Stimulated activated CD4-positive, alpha-beta T cell treated with anti-CD3 and anti-CD28 coated beads, Interleukin-2, amount 100 ng/mL, for 24 hours (primary cell): ENCODE data around the gene OXCT1.
A peak's percentile ranks its signal among the peaks of the same experiment; 100 is the strongest.
"Not testable (repeated sequence)": the region's sequence is repeated elsewhere in the genome, so short reads cannot be mapped to it uniquely, and the experiment has no call there.

Source experiments
- DNase-seq, 2 donors: peaks; one replicate each; pipeline ENCODE4 v3.0.0-alpha.2; 2020

OXCT1 gene

GRCh38 chr5:41772056-41772455 is 98.2 kb downstream of the OXCT1 start:
- no peak for DNase-seq

DNA sequence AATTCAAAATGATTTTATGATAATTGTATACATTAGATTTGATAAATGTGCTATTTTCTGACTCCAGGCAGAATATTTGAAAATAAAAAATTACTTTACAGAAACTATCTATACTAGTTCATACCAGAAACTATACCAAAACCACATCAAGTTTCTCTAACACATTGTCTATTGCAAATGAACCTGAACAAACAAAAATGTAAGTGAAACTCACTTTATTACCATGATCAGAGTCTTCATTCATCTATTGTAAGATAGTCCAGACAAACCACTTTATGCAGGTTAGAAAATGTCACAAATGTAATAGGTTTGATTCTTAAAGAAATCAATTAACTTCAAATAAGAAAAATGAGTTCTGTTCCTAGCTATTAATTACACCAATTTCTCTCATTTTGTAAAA is 99.4 kb downstream of the OXCT1 start:
- DNase-seq: no peak

- DNase-seq: no peak
Measured at GRCh38 chr5:41768692-41769091, 101.5 kb downstream of the OXCT1 start.

GRCh38 chr5:41764650-41765049 is 105.6 kb downstream of the OXCT1 start:
- no peak for DNase-seq

GRCh38 chr5:41763574-41763973 is 106.7 kb downstream of the OXCT1 start:
- no peak for DNase-seq

- DNase-seq: no peak
Measured at GRCh38 chr5:41763081-41763480, 107.1 kb downstream of the OXCT1 start.

DNA sequence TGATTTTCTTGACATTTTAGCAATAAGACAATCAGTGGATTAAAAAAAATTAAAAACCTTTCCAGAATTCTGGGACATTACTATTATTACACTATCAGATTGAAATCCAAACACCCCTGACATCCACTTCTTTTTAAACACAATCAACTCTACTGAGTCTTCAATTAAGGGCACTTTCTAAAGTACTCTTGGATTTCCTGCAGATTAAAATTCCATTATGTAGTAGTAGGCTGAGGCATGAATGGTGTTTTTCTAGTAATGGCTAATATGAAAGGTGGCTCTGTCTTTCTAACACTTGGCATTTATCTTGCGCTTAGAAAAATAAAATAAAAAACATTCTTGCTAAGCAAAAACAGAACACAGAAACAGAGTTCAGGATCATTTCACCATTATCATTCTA is 107.8 kb downstream of the OXCT1 start:
- no peak for DNase-seq

- no peak for DNase-seq
Measured at GRCh38 chr5:41761663-41762062, 108.6 kb downstream of the OXCT1 start.

GRCh38 chr5:41755705-41756104 is 114.5 kb downstream of the OXCT1 start:
- no peak for DNase-seq

DNA sequence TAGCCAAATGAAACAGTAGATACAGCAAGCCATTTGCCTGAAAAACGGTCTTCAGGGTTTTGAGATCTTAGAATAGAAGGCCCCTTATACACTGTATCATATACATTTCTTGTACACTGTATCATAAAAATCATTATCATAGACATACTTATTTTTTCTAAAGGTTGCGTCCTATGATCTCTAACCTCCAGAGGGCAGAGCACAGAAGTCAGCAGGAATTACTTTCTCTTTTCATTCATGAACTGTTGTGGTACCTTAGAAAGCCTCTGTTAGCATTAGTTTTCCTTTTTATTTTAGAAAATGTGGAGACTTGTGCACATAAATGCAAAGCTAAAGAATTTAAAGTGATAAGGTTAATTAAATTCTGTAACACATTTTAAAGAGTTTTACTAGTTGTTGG is 115.4 kb downstream of the OXCT1 start:
- no peak for DNase-seq

DNA sequence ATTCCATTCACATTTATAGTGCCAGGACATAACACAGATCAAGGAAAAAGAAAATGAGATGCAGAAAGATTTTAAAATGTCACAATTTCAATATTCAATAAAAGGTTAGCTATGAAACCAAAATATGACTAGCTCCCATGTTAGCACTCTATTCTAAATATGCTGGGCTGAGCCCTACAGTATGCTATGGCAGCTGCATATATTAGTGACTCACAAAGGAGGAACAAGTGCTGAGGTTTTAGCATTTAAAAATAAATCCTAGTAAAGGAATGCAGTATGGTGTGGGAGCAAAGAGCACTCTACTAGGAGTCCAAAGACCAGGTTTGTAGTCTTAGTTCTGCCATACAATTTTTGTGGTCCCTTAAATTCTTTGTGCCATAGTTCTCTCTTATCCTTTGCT is 118.4 kb downstream of the OXCT1 start:
- no peak for DNase-seq

- DNase-seq: peak; percentile 26 to 32
Measured at GRCh38 chr5:41748631-41749030, 121.6 kb downstream of the OXCT1 start.

DNA sequence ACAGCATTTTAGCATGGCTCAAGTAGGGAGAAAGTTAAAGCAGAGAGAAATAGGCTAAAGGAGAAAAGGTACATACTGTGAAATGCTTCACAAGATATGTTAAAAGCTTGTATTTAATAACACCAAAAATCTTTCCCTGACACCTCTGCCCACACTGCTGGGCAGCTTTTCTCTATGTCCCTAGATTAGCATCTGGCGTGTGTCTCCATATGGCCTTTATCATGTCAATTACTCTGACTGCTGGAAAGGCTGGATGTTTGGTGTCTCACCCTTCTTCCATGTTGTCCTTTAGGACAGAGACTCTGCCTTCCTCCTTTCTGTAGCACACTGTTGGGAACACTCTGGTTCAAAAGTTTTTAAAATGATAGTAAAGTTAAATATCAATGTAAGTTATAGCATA is 122.5 kb downstream of the OXCT1 start:
- DNase-seq: no peak

- no peak for DNase-seq
Measured at GRCh38 chr5:41747301-41747700, 122.9 kb downstream of the OXCT1 start.

DNA sequence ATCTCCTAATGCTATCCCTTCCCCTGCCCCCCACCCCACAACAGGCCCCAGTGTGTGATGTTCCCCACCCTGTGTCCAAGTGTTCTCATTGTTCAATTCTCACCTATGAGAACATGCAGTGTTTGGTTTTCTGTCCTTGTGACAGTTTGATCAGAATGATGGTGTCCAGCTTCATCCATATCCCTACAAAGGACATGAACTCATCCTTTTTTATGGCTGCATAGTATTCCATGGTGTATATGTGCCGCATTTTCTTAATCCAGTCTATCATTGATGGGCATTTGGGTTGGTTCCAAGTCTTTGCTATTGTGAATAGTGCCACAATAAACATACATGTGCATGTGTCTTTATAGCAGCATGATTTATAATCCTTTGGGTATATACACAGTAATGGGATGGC is 127.6 kb downstream of the OXCT1 start:
- not testable (repeated sequence) for DNase-seq

DNA sequence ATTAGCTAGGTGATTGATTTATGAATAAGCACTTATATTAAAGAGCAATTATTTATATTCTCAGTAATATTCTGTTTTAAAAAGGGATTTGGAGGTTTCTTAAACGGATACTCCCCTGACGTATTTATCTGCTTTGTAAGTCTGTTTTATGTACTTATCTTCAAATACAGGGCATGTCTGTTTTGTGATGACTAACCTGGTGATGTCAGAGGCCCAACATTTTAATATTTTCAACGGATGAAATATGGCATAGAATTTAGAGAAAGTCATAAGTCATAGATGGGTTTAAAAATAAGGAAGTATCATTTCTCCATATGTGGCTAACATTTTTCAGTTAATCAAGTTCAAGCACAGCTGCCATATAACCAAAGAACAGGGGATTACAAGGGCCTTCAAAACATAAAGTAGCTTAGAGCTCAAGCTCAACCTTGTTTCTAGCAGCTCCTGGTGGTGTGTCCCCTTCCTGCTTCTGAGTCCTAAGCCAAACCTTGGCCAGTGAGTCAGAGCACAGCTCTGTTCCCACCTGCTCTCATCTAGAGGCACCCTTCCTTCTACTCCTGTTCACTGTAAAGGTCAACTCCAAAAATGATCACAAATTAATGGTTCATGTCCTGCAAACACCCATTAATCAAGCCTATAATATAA is 131.4 kb downstream of the OXCT1 start:
- DNase-seq: no peak

GRCh38 chr5:41736641-41737040 is 133.6 kb downstream of the OXCT1 start:
- no peak for DNase-seq

DNA sequence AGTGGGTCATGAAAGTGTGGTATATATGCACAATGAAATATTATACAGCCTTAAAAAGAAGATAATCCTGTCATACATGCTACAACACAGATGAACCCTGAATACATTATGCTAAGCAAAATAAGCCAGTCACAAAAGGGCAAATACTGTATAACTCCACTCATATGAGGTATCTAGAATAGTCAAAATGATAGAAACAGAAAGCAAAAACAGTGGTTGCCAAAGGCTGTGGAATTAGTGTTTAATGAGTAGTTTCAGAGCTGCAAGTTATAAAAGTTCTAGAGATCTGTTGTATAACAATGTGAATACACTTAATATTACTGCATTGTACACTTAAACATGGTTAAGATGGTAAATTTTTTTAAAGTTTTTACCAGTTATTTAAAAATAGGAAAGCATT is 135.0 kb downstream of the OXCT1 start:
- no peak for DNase-seq

GRCh38 chr5:41729381-41729780 is 140.8 kb downstream of the OXCT1 start:
- not testable (repeated sequence) for DNase-seq

DNA sequence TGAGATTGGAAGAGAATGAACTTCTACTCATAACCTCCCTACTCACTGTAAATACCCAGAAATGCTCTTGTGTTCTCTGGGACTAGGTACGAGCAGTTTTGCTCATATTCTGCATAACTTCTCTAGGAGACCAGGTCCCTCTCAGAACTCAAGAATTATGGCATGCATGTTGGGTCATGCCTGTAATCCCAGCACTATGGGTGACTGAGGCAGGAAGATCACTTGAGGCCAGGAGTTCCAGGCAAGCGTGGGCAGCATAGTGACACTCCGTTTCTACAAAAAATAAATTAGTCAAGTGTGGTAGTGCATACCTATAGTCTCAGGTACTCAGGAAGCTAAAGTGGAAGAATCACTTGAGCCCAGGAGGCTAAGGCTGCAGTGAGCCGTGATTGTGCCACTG is 141.9 kb downstream of the OXCT1 start:
- no peak for DNase-seq

DNA sequence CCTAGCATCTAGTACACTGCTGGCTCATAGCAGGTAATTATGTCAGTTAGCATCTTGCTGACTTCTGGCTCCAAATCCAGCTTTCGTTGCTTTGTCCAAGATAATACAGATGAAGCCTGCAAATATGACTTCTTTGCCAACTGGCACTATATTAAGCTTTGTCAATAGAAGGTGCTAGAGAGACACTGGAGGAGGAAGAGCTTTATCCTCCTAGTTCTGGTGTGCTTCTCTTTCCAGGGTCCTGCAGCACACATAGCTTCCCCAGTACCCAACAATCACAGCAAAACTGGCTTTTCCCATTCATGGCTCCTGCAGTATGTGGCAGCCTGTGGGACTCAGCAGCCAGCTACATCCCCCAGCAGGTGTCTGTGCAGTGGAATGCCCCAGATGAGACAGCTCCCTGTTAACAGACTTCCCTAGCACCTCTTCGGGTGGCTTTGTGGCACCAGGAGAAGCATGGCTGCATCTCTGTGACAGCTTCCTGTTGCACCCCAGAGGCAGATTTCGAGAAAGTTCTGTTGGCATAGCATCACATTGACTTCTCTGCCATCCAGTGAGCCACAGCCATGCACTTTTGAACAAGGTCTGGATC is 147.8 kb downstream of the OXCT1 start:
- DNase-seq: no peak

- DNase-seq: no peak
Measured at GRCh38 chr5:41721516-41721915, 148.7 kb downstream of the OXCT1 start.

DNA sequence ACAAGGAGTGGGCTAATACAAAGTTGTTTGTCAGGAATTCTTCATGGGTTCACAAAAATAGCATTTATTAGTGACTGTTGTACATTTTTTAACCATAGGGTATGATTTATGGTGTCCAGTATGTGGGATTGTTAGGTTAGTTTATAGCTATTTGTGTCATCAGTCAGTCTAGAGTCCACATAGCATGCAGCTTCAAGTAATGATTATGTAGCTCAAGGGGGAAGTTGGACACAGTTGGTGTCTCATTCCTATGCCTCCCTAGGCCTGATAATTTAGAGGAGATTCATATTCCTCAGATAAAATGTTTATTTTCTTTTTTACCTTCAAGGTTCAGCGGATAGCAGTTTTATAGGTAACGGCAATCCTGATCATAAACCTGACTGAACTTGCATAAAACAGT is 153.8 kb downstream of the OXCT1 start:
- no peak for DNase-seq

GRCh38 chr5:41714446-41714845 is 155.8 kb downstream of the OXCT1 start:
- DNase-seq: not testable (repeated sequence)

- DNase-seq: no peak
Measured at GRCh38 chr5:41708604-41708940, 161.7 kb downstream of the OXCT1 start.
